Measurements from ENCODE around the gene ACOT4. TPM values are rescaled to one million over a fixed set of nuclear protein-coding genes. Genes with fewer than 3 reads are reported as not detected.
"Not testable (repeated sequence)": the region's sequence is repeated elsewhere in the genome, so short reads cannot be mapped to it uniquely, and the experiment has no call there.

ACOT4 gene
- total and polyA plus RNA-seq, 2 donors from 2014 or later = 3.1 to 10.6 TPM

DNA sequence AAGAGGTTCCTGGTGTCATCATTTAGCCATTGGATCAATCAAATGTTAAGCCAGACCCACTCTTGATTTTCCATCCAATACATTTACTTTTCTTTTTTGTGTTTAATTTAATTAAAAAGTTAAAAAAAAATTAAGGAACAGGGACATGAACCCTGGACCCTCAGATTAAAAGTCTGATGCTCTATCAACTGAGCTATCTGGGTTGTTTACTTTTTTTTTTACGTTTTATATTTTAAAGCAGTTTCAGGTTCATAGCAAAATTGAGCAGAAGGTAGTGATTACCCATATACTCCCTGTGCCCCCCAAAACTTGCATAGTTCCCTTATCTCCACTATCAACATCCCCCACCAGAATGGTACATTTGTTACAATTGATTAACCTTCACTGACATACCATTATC, 3.0 kb upstream of the ACOT4 start:
- Histone ChIP-seq H3K9ac (ENCODE audit: low read length in 3 of 3) (no peak overlapping the region), H3K27ac (ENCODE audit: low read depth in 2 of 2, low read length in 2 of 2) (no peak overlapping the region), H3K36me3 (ENCODE audit: control insufficient read depth in 2 of 3, insufficient read depth in 3 of 3, low read length in 3 of 3) (no peaks in the 10 kb centered on the region), H3K4me1 (ENCODE audit: control insufficient read depth in 2 of 3, insufficient read depth in 2 of 3, low read depth in 1 of 3, low read length in 3 of 3) (peaks cover 0 to 2% (median 0%) of the 10 kb centered on the region in 3 donors), H3K4me3 (ENCODE audit: low read length in 3 of 3) (no peak overlapping the region), H3K27me3 (ENCODE audit: control insufficient read depth, insufficient read depth, low read length) (no peaks in the 10 kb centered on the region), H3K9me3 (ENCODE audit: control insufficient read depth in 2 of 3, insufficient read depth in 1 of 3, low read length in 3 of 3) (no peaks in the 10 kb centered on the region)
- DNase-seq = no peak
- TF ChIP-seq, protein P1, sequence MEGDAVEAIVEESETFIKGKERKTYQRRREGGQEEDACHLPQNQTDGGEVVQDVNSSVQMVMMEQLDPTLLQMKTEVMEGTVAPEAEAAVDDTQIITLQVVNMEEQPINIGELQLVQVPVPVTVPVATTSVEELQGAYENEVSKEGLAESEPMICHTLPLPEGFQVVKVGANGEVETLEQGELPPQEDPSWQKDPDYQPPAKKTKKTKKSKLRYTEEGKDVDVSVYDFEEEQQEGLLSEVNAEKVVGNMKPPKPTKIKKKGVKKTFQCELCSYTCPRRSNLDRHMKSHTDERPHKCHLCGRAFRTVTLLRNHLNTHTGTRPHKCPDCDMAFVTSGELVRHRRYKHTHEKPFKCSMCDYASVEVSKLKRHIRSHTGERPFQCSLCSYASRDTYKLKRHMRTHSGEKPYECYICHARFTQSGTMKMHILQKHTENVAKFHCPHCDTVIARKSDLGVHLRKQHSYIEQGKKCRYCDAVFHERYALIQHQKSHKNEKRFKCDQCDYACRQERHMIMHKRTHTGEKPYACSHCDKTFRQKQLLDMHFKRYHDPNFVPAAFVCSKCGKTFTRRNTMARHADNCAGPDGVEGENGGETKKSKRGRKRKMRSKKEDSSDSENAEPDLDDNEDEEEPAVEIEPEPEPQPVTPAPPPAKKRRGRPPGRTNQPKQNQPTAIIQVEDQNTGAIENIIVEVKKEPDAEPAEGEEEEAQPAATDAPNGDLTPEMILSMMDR (IDR thresholded peaks at IDR 0.05; ENCODE audit: borderline replicate concordance, extremely low read depth, insufficient read depth) = no peak
- no peak for FAIRE-seq
- intact Hi-C loops (cut with DNase I) = no loop called here

DNA sequence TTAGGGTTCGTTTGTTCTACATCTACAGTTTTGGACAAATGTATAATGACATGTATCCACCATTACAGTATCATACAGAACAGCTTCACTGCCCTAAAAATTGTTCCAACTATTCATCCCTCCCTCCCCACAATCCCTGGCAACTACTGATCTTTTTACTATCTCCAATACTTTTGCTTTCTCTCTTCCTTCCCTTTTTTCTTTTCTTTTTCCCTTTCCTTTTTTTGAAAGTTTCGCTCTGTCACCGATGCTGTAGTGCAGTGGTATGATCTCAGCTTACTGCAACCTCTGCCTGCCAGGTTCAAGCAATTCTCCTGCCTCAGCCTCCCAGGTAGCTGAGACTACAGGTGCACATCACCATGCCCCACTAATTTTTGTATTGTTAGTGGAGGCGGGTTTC, 2.6 kb upstream of the ACOT4 start:
- Histone ChIP-seq H3K27ac (ENCODE audit: low read depth in 2 of 2, low read length in 2 of 2) (no peak overlapping the region), H3K9me3 (ENCODE audit: control insufficient read depth in 2 of 3, insufficient read depth in 1 of 3, low read length in 3 of 3) (no peaks in the 10 kb centered on the region), H3K9ac (ENCODE audit: low read length in 3 of 3) (no peak overlapping the region), H3K27me3 (ENCODE audit: control insufficient read depth, insufficient read depth, low read length) (no peaks in the 10 kb centered on the region), H3K4me1 (ENCODE audit: control insufficient read depth in 2 of 3, insufficient read depth in 2 of 3, low read depth in 1 of 3, low read length in 3 of 3) (peaks cover 0 to 2% (median 0%) of the 10 kb centered on the region in 3 donors), H3K36me3 (ENCODE audit: control insufficient read depth in 2 of 3, insufficient read depth in 3 of 3, low read length in 3 of 3) (no peaks in the 10 kb centered on the region), H3K4me3 (ENCODE audit: low read length in 3 of 3) (no peak overlapping the region)
- intact Hi-C loops (cut with DNase I) = no loop called here
- TF ChIP-seq, protein P1 (IDR thresholded peaks at IDR 0.05; ENCODE audit: borderline replicate concordance, extremely low read depth, insufficient read depth) = no peak
- no peak for FAIRE-seq
- DNase-seq = no peak

DNA sequence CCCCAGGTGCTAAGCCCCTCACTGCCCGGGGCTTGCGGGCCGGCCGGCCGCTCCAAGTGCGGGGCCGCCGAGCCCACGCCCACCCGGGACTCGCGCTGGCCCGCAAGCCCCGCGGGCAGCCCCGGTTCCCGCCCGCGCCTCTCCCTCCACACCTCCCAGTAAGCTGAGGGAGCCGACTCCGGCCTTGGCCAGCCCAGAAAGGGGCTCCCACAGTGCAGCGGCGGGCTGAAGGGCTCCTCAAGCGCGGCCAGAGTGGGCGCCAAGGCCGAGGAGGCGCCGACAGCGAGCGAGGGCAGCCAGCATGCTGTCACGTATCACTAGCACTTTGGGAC, 1.0 kb upstream of the ACOT4 start:
- FAIRE-seq; intact Hi-C loops (cut with DNase I); H3K36me3 ChIP-seq (ENCODE audit: control insufficient read depth in 2 of 3, insufficient read depth in 3 of 3, low read length in 3 of 3); H3K27me3 ChIP-seq (ENCODE audit: control insufficient read depth, insufficient read depth, low read length); H3K9me3 ChIP-seq (ENCODE audit: control insufficient read depth in 2 of 3, insufficient read depth in 1 of 3, low read length in 3 of 3); H3K9ac ChIP-seq (ENCODE audit: low read length in 3 of 3); H3K4me1 ChIP-seq (ENCODE audit: control insufficient read depth in 2 of 3, insufficient read depth in 2 of 3, low read depth in 1 of 3, low read length in 3 of 3); H3K27ac ChIP-seq (ENCODE audit: low read depth in 2 of 2, low read length in 2 of 2); H3K4me3 ChIP-seq (ENCODE audit: low read length in 3 of 3); DNase-seq: not testable (repeated sequence)

DNA sequence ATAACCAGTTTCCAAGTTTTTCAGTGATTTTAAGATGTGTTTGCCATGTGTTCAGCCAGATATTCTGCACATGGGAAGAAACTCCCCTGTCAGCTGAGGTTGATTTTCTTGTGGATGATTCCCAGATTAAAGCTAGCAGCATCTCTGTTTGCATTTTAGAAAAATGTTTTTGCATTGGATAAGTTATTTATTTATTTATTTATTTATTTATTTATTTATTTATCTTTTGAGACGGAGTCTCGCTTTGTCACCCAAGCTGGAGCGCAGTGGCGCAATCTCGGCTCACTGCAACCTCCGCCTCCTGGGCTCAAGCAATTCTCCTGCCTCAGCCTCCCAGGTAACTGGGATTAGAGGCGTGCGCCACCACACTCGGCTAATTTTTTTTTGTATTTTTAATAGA, 2.8 kb downstream of the ACOT4 start:
- TF ChIP-seq, protein P1 (IDR thresholded peaks at IDR 0.05; ENCODE audit: borderline replicate concordance, extremely low read depth, insufficient read depth) = no peak

More for the DNA sequence above, 2.8 kb downstream of the ACOT4 start:
- FAIRE-seq = no peak
- Histone ChIP-seq H3K9ac (ENCODE audit: low read length in 3 of 3) (no peak overlapping the region), H3K9me3 (ENCODE audit: control insufficient read depth in 2 of 3, insufficient read depth in 1 of 3, low read length in 3 of 3) (no peaks in the 10 kb centered on the region), H3K4me1 (ENCODE audit: control insufficient read depth in 2 of 3, insufficient read depth in 2 of 3, low read depth in 1 of 3, low read length in 3 of 3) (peaks cover 0 to 6% (median 2%) of the 10 kb centered on the region in 3 donors), H3K27me3 (ENCODE audit: control insufficient read depth, insufficient read depth, low read length) (no peaks in the 10 kb centered on the region), H3K27ac (ENCODE audit: low read depth in 2 of 2, low read length in 2 of 2) (no peak overlapping the region), H3K36me3 (ENCODE audit: control insufficient read depth in 2 of 3, insufficient read depth in 3 of 3, low read length in 3 of 3) (no peaks in the 10 kb centered on the region), H3K4me3 (ENCODE audit: low read length in 3 of 3) (no peak overlapping the region)
- no peak for DNase-seq
- intact Hi-C loops (cut with DNase I) = no loop called here

Measured in kidney (tissue), 14 donors.